ENCODE data around the gene TEC. TPM values are rescaled to one million over a fixed set of nuclear protein-coding genes. Genes with fewer than 3 reads are reported as not detected.

TEC gene
- total and polyA plus RNA-seq, 2 of the 8 experiments (the other 6 are each of a cell fraction or from before 2014, with no cell fraction given), result 0.73 to 1.8 TPM

- WGBS, 2 experiments (ENCODE audit: extremely low coverage in 1 of 2, insufficient coverage in 1 of 2, insufficient read length in 1 of 2, insufficient replicate concordance in 2 of 2, low coverage in 1 of 2, low lambda C conversion rate in 2 of 2, missing lambda C conversion rate in 1 of 2), result 88% methylated on average over 1 of the region's 1 CpG; no CpG with 5 or more reads in 1 of the 2 experiments
- POLR2A ChIA-PET (ENCODE audit: partially characterized antibody), result no interaction called here
- H2AK5ac ChIP-seq (ENCODE audit: low read depth, low read length), result no peak overlapping the region
- FAIRE-seq (no peak), DNase-seq (ENCODE audit: low read depth in 1 of 2, low spot score in 2 of 2) (no peak)
- no peak overlapping the region for H3K18ac ChIP-seq (ENCODE audit: extremely low read depth, low read length)
- no peaks in the 10 kb centered on the region; the same call in 1 of the 2 replicates for H3K23me2 ChIP-seq (ENCODE audit: low read depth, low read length)
- no peak overlapping the region for H3K14ac ChIP-seq (ENCODE audit: insufficient read length)
- H3K27me3 ChIP-seq (replicated peaks in 1 of 4; ENCODE audit: control insufficient read depth in 3 of 4, extremely low read depth in 1 of 4, insufficient read depth in 3 of 4, low read length in 3 of 4), result no peaks in the 10 kb centered on the region
- H3K23ac ChIP-seq (ENCODE audit: insufficient read length), result no peak overlapping the region
- H3K79me1 ChIP-seq (ENCODE audit: low read depth, low read length), result no peaks in the 10 kb centered on the region
- no peaks in the 10 kb centered on the region for H3K4me1 ChIP-seq (replicated peaks in 1 of 4; ENCODE audit: control insufficient read depth in 3 of 4, insufficient read depth in 4 of 4, low read length in 3 of 4)
- no peak overlapping the region for H3K56ac ChIP-seq (replicated peaks; ENCODE audit: insufficient read length, low read depth, low read length)
- H3K9ac ChIP-seq (replicated peaks in 1 of 4; ENCODE audit: extremely low read depth in 1 of 4, low read depth in 3 of 4, low read length in 3 of 4), result no peak overlapping the region
- H4K8ac ChIP-seq (ENCODE audit: extremely low read depth, insufficient read depth, low read length), result no peak overlapping the region
- no peak overlapping the region for H3K4me2 ChIP-seq (ENCODE audit: insufficient read depth in 1 of 2, low read depth in 2 of 2, low read length in 2 of 2)
- no peak overlapping the region for H3K27ac ChIP-seq (ENCODE audit: low read depth, low read length)
- H3K4me3 ChIP-seq (ENCODE audit: extremely low read depth in 1 of 4, insufficient read depth in 2 of 4, low read depth in 3 of 4, low read length in 4 of 4), result no peak overlapping the region
- no peak overlapping the region for H4K91ac ChIP-seq (replicated peaks; ENCODE audit: insufficient read length, low read length)
- H2BK120ac ChIP-seq (replicated peaks; ENCODE audit: low read depth, low read length), result no peak overlapping the region
- H4K20me1 ChIP-seq (replicated peaks in 1 of 2; ENCODE audit: control insufficient read depth in 1 of 2, insufficient read depth in 2 of 2, low read length in 2 of 2), result no peaks in the 10 kb centered on the region
- H2BK15ac ChIP-seq (ENCODE audit: low read length), result no peak overlapping the region
- H2AFZ ChIP-seq (ENCODE audit: low read length), result no peak overlapping the region
- no peaks in the 10 kb centered on the region for H3K79me2 ChIP-seq (ENCODE audit: control insufficient read depth in 1 of 2, insufficient read depth in 2 of 2, low read length in 2 of 2)
- H3K4ac ChIP-seq (replicated peaks; ENCODE audit: insufficient read length, low read depth, low read length), result no peak overlapping the region
- no peak overlapping the region for H2BK20ac ChIP-seq (ENCODE audit: low read length)
- CTCF ChIA-PET (ENCODE audit: partially characterized antibody), result interaction anchor here (0.9 kb wide), 1 partner anchor 80 kb away, joined by 4 read pairs; no protein-coding TSS in a partner anchor
- no peaks in the 10 kb centered on the region for H3K9me3 ChIP-seq (ENCODE audit: insufficient read depth in 2 of 2, low read depth in 1 of 2, low read length in 1 of 2)
- H2BK5ac ChIP-seq (ENCODE audit: low read depth, low read length), result no peak overlapping the region
- H3K36me3 ChIP-seq (ENCODE audit: control insufficient read depth in 2 of 4, insufficient read depth in 4 of 4, low read length in 3 of 4), result no peaks in the 10 kb centered on the region
- no peak overlapping the region for H2BK12ac ChIP-seq (ENCODE audit: low read depth, low read length)
- no peak overlapping the region for H4K5ac ChIP-seq (ENCODE audit: insufficient read length, low read depth, low read length)
- TF ChIP-seq TAF1 (IDR thresholded peaks at IDR 0.05; ENCODE audit: low read depth, low read length), result no peak
- TF ChIP-seq SP2 (IDR thresholded peaks at IDR 0.05; ENCODE audit: low read length), result no peak
- no peak for TF ChIP-seq SUZ12 (IDR thresholded peaks at IDR 0.05; ENCODE audit: low read length)
- no peak for TF ChIP-seq HDAC2 (IDR thresholded peaks at IDR 0.05; ENCODE audit: borderline replicate concordance in 1 of 2, low read depth in 2 of 2, low read length in 2 of 2)
- TF ChIP-seq BRCA1 (IDR thresholded peaks at IDR 0.05; ENCODE audit: low read depth, low read length), result no peak
- TF ChIP-seq SIX5 (IDR thresholded peaks at IDR 0.05; ENCODE audit: low read depth, low read length), result no peak
- TF ChIP-seq JUND (IDR thresholded peaks at IDR 0.05; ENCODE audit: low read length), result no peak
Measured at GRCh38 chr4:48194971-48195370, 74.7 kb downstream of the TEC start.

Measured in H1 (cell line).